GM20000 (cell line): Measurements from ENCODE around the gene ZNF236.

Experiments used
- DNase-seq: peaks from one replicate; pipeline ENCODE4 v3.0.0; 2012; ENCODE audit warnings: low spot score
- CTCF ChIP-seq: IDR thresholded peaks from 2 replicates; pipeline ENCODE4 v1.5.1; 2012; ENCODE audit warnings: mild to moderate bottlenecking, control low read depth; ENCODE audit errors: extremely low read depth, missing control alignments

Gene ZNF236

GRCh38 chr18:76972241-76972640 is 149.9 kb downstream of the ZNF236 start:
- TF ChIP-seq CTCF, result no peak
- DNase-seq, result no peak

DNA sequence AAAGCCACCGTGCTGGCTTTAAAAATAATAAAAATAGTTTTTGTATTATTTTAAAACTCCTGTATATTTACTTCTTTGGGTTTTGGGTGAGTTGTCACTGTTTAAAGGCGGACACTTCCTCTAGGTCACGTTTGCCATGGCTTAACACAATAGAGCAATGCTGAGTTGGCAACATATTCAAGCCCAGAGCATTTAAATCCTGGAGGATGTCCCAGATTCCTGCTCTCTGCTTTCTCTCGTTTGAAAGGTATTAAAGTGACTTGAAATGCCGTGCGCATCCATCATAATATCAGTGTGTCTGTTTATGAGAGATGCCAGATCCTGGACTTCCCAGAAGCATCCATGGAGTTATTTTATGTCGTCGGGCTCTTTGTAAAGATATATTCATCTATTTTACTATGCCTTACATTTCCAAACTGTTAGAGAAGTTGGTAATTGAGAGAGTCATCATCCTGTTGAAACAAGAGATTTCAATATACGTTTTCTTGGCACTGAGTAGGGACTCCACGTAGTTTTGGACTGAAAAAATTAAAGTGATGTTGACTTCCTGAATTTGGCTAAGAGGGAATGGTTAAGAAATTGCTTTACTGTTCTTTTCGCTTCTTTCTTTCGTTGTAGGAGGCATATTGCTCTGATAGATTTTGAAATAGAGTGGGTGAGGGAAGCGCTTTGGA is 150.6 kb downstream of the ZNF236 start:
- no peak for TF ChIP-seq CTCF
- no peak for DNase-seq

- no peak for TF ChIP-seq CTCF
- DNase-seq, result no peak
Observed at GRCh38 chr18:76973520-76974266, 151.3 kb downstream of the ZNF236 start.

GRCh38 chr18:76974386-76974785 is 152.0 kb downstream of the ZNF236 start:
- TF ChIP-seq CTCF, result no peak

GRCh38 chr18:76975577-76976110 is 153.3 kb downstream of the ZNF236 start:
- no peak for DNase-seq
- TF ChIP-seq CTCF, result no peak

More at GRCh38 chr18:76974386-76974785, 152.0 kb downstream of the ZNF236 start:
- no peak for DNase-seq

DNA sequence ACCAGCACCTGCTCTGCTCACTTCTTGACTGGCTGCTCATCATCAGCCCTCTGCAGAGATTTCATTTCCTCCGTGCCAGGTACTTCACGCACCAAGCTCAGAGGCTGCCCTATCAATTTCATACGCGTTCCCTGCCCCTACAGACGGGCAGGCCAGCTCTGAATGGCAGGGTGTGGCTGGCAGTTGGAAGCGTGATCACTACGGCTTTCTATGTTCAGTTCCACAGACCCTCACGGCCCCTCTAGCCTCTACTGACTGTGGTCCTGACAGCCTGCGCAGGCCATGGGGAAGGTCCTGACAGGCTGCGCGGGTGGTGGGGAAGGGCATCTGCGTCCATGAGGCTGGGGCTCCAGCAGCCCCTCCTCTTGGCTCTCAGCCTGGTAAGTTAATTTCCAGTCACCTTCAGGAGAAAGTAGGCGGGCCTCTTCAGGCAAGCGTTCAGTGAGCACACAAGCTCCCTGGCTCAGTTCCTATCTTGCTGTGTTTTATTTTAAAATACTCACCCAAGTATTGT is 154.8 kb downstream of the ZNF236 start:
- TF ChIP-seq CTCF, result no peak
- DNase-seq, result no peak

GRCh38 chr18:76977684-76978232 is 155.4 kb downstream of the ZNF236 start:
- DNase-seq, result no peak
- TF ChIP-seq CTCF, result no peak
